ENCODE results near the gene ATAD3A.
"Not testable (repeated sequence)": the region's sequence is repeated elsewhere in the genome, so short reads cannot be mapped to it uniquely, and the experiment has no call there.

The ATAD3A gene

GRCh38 chr1:1553821-1554494 is 42.0 kb downstream of the ATAD3A start:
- in situ Hi-C loops (cut with HindIII; ENCODE audit: low sequenced_read_pairs), result no loop called here

GRCh38 chr1:1554550-1554925 is 42.6 kb downstream of the ATAD3A start:
- in situ Hi-C loops (cut with HindIII; ENCODE audit: low sequenced_read_pairs), result no loop called here

- in situ Hi-C loops (cut with HindIII; ENCODE audit: low sequenced_read_pairs), result no loop called here
Measured at GRCh38 chr1:1554926-1555915, 43.3 kb downstream of the ATAD3A start.

GRCh38 chr1:1556505-1556904 is 44.5 kb downstream of the ATAD3A start:
- in situ Hi-C loops (cut with HindIII; ENCODE audit: low sequenced_read_pairs), result no loop called here

GRCh38 chr1:1556961-1557360 is 45.0 kb downstream of the ATAD3A start:
- in situ Hi-C loops (cut with HindIII; ENCODE audit: low sequenced_read_pairs), result not testable (repeated sequence)

GRCh38 chr1:1557688-1558087 is 45.7 kb downstream of the ATAD3A start:
- in situ Hi-C loops (cut with HindIII; ENCODE audit: low sequenced_read_pairs), result not testable (repeated sequence)

GRCh38 chr1:1558591-1558990 is 46.6 kb downstream of the ATAD3A start:
- in situ Hi-C loops (cut with HindIII; ENCODE audit: low sequenced_read_pairs), result no loop called here

GRCh38 chr1:1559066-1559465 is 47.1 kb downstream of the ATAD3A start:
- in situ Hi-C loops (cut with HindIII; ENCODE audit: low sequenced_read_pairs), result no loop called here

- in situ Hi-C loops (cut with HindIII; ENCODE audit: low sequenced_read_pairs), result no loop called here
Measured at GRCh38 chr1:1560178-1560577, 48.2 kb downstream of the ATAD3A start.

GRCh38 chr1:1561801-1562470 is 50.0 kb downstream of the ATAD3A start:
- in situ Hi-C loops (cut with HindIII; ENCODE audit: low sequenced_read_pairs), result no loop called here

- in situ Hi-C loops (cut with HindIII; ENCODE audit: low sequenced_read_pairs), result no loop called here
Measured at GRCh38 chr1:1562556-1563195, 50.7 kb downstream of the ATAD3A start.

- in situ Hi-C loops (cut with HindIII; ENCODE audit: low sequenced_read_pairs), result no loop called here
Measured at GRCh38 chr1:1563688-1564087, 51.7 kb downstream of the ATAD3A start.

- in situ Hi-C loops (cut with HindIII; ENCODE audit: low sequenced_read_pairs), result no loop called here
Measured at GRCh38 chr1:1564268-1564667, 52.3 kb downstream of the ATAD3A start.

GRCh38 chr1:1565340-1565739 is 53.4 kb downstream of the ATAD3A start:
- in situ Hi-C loops (cut with HindIII; ENCODE audit: low sequenced_read_pairs), result no loop called here

- in situ Hi-C loops (cut with HindIII; ENCODE audit: low sequenced_read_pairs), result no loop called here
Measured at GRCh38 chr1:1567152-1567875, 55.4 kb downstream of the ATAD3A start.

GRCh38 chr1:1567891-1568291 is 55.9 kb downstream of the ATAD3A start:
- in situ Hi-C loops (cut with HindIII; ENCODE audit: low sequenced_read_pairs), result no loop called here

GRCh38 chr1:1569341-1569740 is 57.4 kb downstream of the ATAD3A start:
- in situ Hi-C loops (cut with HindIII; ENCODE audit: low sequenced_read_pairs), result no loop called here

- in situ Hi-C loops (cut with HindIII; ENCODE audit: low sequenced_read_pairs), result no loop called here
Measured at GRCh38 chr1:1573843-1574720, 62.1 kb downstream of the ATAD3A start.

Data from DLD1 (cell line).